Body of pancreas (tissue), 4 donors: ENCODE results near the gene PASK. TPM values are rescaled to one million over a fixed set of nuclear protein-coding genes. Genes with fewer than 3 reads are reported as not detected.

Experiments used
- ATAC-seq: fragments of 150-250 bp; one replicate; pipeline ENCODE4 v1.9.1; 2016
- DNase-seq, 4 donors: peaks; one replicate each; pipeline ENCODE4 v3.0.0-alpha.2; 2019
- H3K27ac ChIP-seq, 4 donors: fragments of 200-600 bp; sonication (generic); 1 replicate in 3 of 4; 2 replicates in 1 of 4; pipeline versions ENCODE4 v1.5.1 to v1.6.1; 2016 to 2019; ENCODE audit warnings: mild to moderate bottlenecking in 1 of 4, mixed read lengths in 1 of 4, moderate library complexity in 1 of 4
- H3K27me3 ChIP-seq, 2 donors: fragments of 200-600 bp; sonication (generic); one replicate each; pipeline ENCODE4 v1.6.0; 2016; ENCODE audit warnings: mild to moderate bottlenecking in 1 of 2
- H3K36me3 ChIP-seq, 2 donors: fragments of 200-600 bp; sonication (generic); replicated peaks in 1 of 2; 2 replicates each; pipeline ENCODE4 v1.5.1; 2016; ENCODE audit warnings: low read depth in 2 of 2; ENCODE audit not compliant: insufficient read depth in 1 of 2
- H3K4me1 ChIP-seq: fragments of 200-600 bp; sonication (generic); one replicate; pipeline ENCODE4 v1.6.0; 2016
- H3K4me3 ChIP-seq, 2 donors: fragments of 200-600 bp; sonication (generic); 1 replicate in 1 of 2; 2 replicates in 1 of 2; pipeline ENCODE4 v1.5.1; 2016 to 2019
- H3K9me3 ChIP-seq, 3 donors: fragments of 200-600 bp; sonication (generic); 1 replicate in 2 of 3; 2 replicates in 1 of 3; pipeline ENCODE4 v1.5.1; 2016
- CTCF ChIP-seq, 7 experiments: fragments of 450-650 bp in 4 of 7; fragments of 200-600 bp in 3 of 7; sonication (generic) in 3 of 7; IDR thresholded peaks; one replicate each; pipeline ENCODE4 v1.5.1; 2016 to 2019; ENCODE audit warnings: antibody characterized with exemption in 7 of 7
- POLR2A ChIP-seq, 3 donors: fragments of 450-650 bp; IDR thresholded peaks; one replicate each; pipeline ENCODE4 v1.6.1; 2016; ENCODE audit warnings: antibody characterized with exemption in 3 of 3, mild to moderate bottlenecking in 2 of 3
- WGBS, 2 donors: methylation state at CpG; one replicate each; pipeline ENCODE4 v1.1.5; 2017; 5-methylcytosine and 5-hydroxymethylcytosine counted together
- intact Hi-C: fragments of 100-400 bp; cut with DNase I; formaldehyde crosslinking; loops from one replicate; pipeline ENCODE4 v1.15.1; 2023
- total RNA-seq, 2 donors: library from RNA; depleted of rRNA; stranded (reverse); fragments of >200 nt; gene quantifications; one replicate each; pipeline ENCODE4 v1.1.0, GENCODE V29; 2016

Gene PASK
- total RNA-seq, 2 donors from 2014 or later: 7.5 to 15.8 TPM

GRCh38 chr2:241185961-241186360 is 36.7 kb upstream of the PASK start:
- 81 to 97% methylated on average over 5 to 11 of the region's 11 CpGs for WGBS, 2 donors
- DNase-seq (no peak), ATAC-seq (no peak)
- H3K27me3 ChIP-seq: no peaks in the 10 kb centered on the region
- no peaks in the 10 kb centered on the region for H3K4me1 ChIP-seq
- H3K36me3 ChIP-seq: peaks cover 0 to 4% of the 10 kb centered on the region in 2 donors
- no peak overlapping the region for H3K4me3 ChIP-seq
- intact Hi-C loops: no loop called here
- H3K27ac ChIP-seq: no peak overlapping the region
- no peaks in the 10 kb centered on the region for H3K9me3 ChIP-seq
- TF ChIP-seq POLR2A (IDR thresholded peaks at IDR 0.05) (no peak), CTCF (IDR thresholded peaks at IDR 0.05) (no peak)

DNA sequence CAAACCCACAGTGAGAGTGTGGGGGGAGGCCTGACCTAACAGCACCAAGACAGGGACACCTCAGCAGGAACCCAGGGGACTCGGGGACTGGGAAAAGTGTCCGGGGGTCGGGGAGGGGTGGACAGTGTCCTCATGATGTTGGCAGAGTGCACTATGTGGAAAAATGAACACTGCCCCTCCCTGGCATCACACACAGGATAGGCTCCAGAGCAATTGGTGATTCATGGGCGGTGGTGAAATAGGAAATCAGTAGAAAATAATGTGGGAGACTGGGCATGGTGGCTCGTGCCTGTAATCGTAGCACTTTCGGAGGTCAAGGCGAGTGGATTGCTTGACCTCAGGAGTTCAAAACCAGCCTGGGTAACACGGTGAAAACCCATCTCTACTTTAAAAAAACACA is 35.6 kb upstream of the PASK start:
- Histone ChIP-seq H3K36me3 (peaks cover 0 to 6% of the 10 kb centered on the region in 2 donors), H3K9me3 (no peaks in the 10 kb centered on the region), H3K27ac (no peak overlapping the region), H3K27me3 (no peaks in the 10 kb centered on the region), H3K4me3 (no peak overlapping the region), H3K4me1 (no peaks in the 10 kb centered on the region)
- ATAC-seq (no peak), DNase-seq (no peak)
- WGBS, 2 donors: 74 to 78% methylated on average over 9 of the region's 9 CpGs
- TF ChIP-seq CTCF (IDR thresholded peaks at IDR 0.05): no peak
- no peak for TF ChIP-seq POLR2A (IDR thresholded peaks at IDR 0.05)
- intact Hi-C loops: no loop called here

DNA sequence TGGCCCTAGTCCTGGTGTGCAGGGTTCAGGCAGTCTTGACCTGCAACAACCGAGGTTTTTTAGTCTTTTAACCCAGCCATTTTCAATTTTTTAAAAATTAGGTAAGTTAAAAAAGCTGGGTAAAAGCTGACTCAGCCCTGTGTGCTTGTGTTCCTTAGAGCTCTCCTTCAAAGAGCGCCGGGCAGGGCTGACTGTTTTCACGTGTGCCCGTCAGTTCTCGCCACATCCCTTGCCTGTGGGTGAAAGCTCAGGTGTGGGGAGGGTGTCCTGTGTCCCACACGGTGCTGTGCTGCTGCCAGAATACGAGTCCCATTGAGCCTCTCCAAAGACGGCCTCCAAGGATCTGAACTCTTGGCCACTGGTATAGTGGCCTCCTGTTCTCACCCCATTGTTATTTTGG is 33.9 kb upstream of the PASK start:
- Histone ChIP-seq H3K9me3 (no peaks in the 10 kb centered on the region), H3K27ac (no peak overlapping the region), H3K36me3 (peaks cover 0 to 7% of the 10 kb centered on the region in 2 donors), H3K27me3 (no peaks in the 10 kb centered on the region), H3K4me3 (no peak overlapping the region), H3K4me1 (no peaks in the 10 kb centered on the region)
- no peak for TF ChIP-seq POLR2A (IDR thresholded peaks at IDR 0.05)
- TF ChIP-seq CTCF (IDR thresholded peaks at IDR 0.05): no peak
- DNase-seq (no peak), ATAC-seq (no peak)
- WGBS, 2 donors: 85 to 86% methylated on average over 9 of the region's 9 CpGs
- intact Hi-C loops: no loop called here

- intact Hi-C loops: no loop called here
- Histone ChIP-seq H3K9me3 (no peaks in the 10 kb centered on the region), H3K27ac (no peak overlapping the region), H3K36me3 (peaks cover 0 to 7% of the 10 kb centered on the region in 2 donors), H3K27me3 (no peaks in the 10 kb centered on the region), H3K4me1 (no peaks in the 10 kb centered on the region), H3K4me3 (no peak overlapping the region)
- ATAC-seq: no peak
- DNase-seq: no peak
- TF ChIP-seq CTCF (IDR thresholded peaks at IDR 0.05): no peak
- no peak for TF ChIP-seq POLR2A (IDR thresholded peaks at IDR 0.05)
- WGBS, 2 donors: 91 to 93% methylated on average over 22 to 23 of the region's 28 CpGs
Observed at GRCh38 chr2:241182531-241183133, 33.4 kb upstream of the PASK start.

GRCh38 chr2:241182126-241182525 is 32.9 kb upstream of the PASK start:
- Histone ChIP-seq H3K4me3 (no peak overlapping the region), H3K36me3 (peaks cover 0 to 7% of the 10 kb centered on the region in 2 donors), H3K27me3 (no peaks in the 10 kb centered on the region), H3K9me3 (no peaks in the 10 kb centered on the region), H3K27ac (no peak overlapping the region), H3K4me1 (no peaks in the 10 kb centered on the region)
- WGBS, 2 donors: 91 to 100% methylated on average over 2 to 3 of the region's 3 CpGs
- intact Hi-C loops: no loop called here
- DNase-seq (no peak), ATAC-seq (no peak)
- TF ChIP-seq CTCF (IDR thresholded peaks at IDR 0.05) (no peak), POLR2A (IDR thresholded peaks at IDR 0.05) (no peak)
